Heart left ventricle (tissue), 16 donors: ENCODE measurements around the gene RRAS2. TPM values are rescaled to one million over a fixed set of nuclear protein-coding genes. Genes with fewer than 3 reads are reported as not detected.

Source experiments
- ATAC-seq, 4 donors: fragments of 200-7000 bp; cut with Tn5 transposase; one replicate each; pipeline ENCODE4 v1.9.1; 2020 to 2022; ENCODE audit warnings: moderate library complexity in 4 of 4, mild to moderate bottlenecking in 3 of 4, moderate number of reproducible peaks in 1 of 4
- DNase-seq, 5 donors: peaks; one replicate each; pipeline ENCODE4 v3.0.0-alpha.2; 2020
- H3K27ac ChIP-seq, 12 donors: fragments of 200-600 bp; sonication (generic) in 4 of 12; one replicate each; pipeline versions ENCODE4 v1.5.0 to v1.8.0; 2016 to 2022; ENCODE audit warnings: mild to moderate bottlenecking in 2 of 12
- H3K27me3 ChIP-seq, 9 donors: fragments of 200-600 bp; sonication (generic) in 2 of 9; one replicate each; pipeline versions ENCODE4 v1.5.1 to v1.8.0; 2016 to 2022; ENCODE audit warnings: mild to moderate bottlenecking in 3 of 9
- H3K36me3 ChIP-seq, 9 donors: fragments of 200-600 bp; sonication (generic) in 2 of 9; one replicate each; pipeline versions ENCODE4 v1.5.0 to v1.8.0; 2018 to 2022; ENCODE audit warnings: mild to moderate bottlenecking in 2 of 9
- H3K4me1 ChIP-seq, 12 donors: fragments of 200-600 bp; sonication (generic) in 4 of 12; one replicate each; pipeline versions ENCODE4 v1.5.0 to v1.8.0; 2016 to 2022; ENCODE audit warnings: mild to moderate bottlenecking in 3 of 12
- H3K4me3 ChIP-seq, 12 donors: fragments of 200-600 bp; sonication (generic) in 4 of 12; one replicate each; pipeline versions ENCODE4 v1.5.0 to v1.8.0; 2017 to 2022; ENCODE audit warnings: mild to moderate bottlenecking in 9 of 12, moderate library complexity in 4 of 12
- H3K9me3 ChIP-seq, 12 donors: fragments of 200-600 bp; sonication (generic) in 4 of 12; one replicate each; pipeline versions ENCODE4 v1.5.0 to v1.8.0; 2016 to 2022; ENCODE audit warnings: mild to moderate bottlenecking in 1 of 12
- POLR2A ChIP-seq, 2 donors: fragments of 450-650 bp; IDR thresholded peaks; one replicate each; pipeline ENCODE4 v1.6.1; 2017; ENCODE audit warnings: antibody characterized with exemption in 2 of 2, mild to moderate bottlenecking in 2 of 2, moderate library complexity in 2 of 2
- WGBS, 4 donors: extraction: QIAGEN DNeasy Blood & Tissue Kit in 2 of 4; methylation state at CpG; one replicate each; pipeline versions ENCODE4 v1.1.5 to v1.1.7; 2013 to 2018; 5-methylcytosine and 5-hydroxymethylcytosine counted together
- intact Hi-C, 10 donors: fragments of 100-400 bp; cut with DNase I; formaldehyde crosslinking; loops; one replicate each; pipeline versions ENCODE4 v1.11.1 to v1.14.2; 2022
- polyA plus RNA-seq, 2 donors: library from polyadenylated mRNA; stranded (reverse); fragments of 200-250 nt; gene quantifications; one replicate each; pipeline ENCODE4 v1.2.3, GENCODE V29; 2013
- total RNA-seq, 9 donors: library from RNA; depleted of rRNA in 2 of 9; stranded (reverse); fragments of >200 nt in 2 of 9; fragmentation: NEBNext Ultra II Directional in 3 of 9; extraction: Animal tissue kit (Norgen Biotek cat#: 25700) in 3 of 9; gene quantifications; one replicate each; pipeline versions ENCODE4 v1.1.0 to v1.2.4, GENCODE V29; 2016 to 2023
- TF ChIP-seq, protein P1 (sequence below), 12 donors: fragments of 200-600 bp; sonication (generic) in 4 of 12; IDR thresholded peaks; one replicate each; pipeline versions ENCODE4 v1.5.0 to v1.8.0; 2018 to 2022; ENCODE audit warnings: antibody characterized with exemption in 12 of 12, mild to moderate bottlenecking in 5 of 12
- donor health status: ischemic (EF 13 %, LVEDD 7.1; RV severe dilation, severe dysfunction).
- donor health status: healthy with polysubstance abuse.
- donor health status: DM: no; HTN: yes; CAD: no.
- donor health status: DM: no; HTN: no; CAD: no.
- donor health status: ischemic (EF 25% LVEDD 6.9; RV normal size, moderate dysfunction).
- donor health status: ischemic (EF 25% LVEDD 5.7; RV mildly dilated, moderate dysfunction).
- donor health status: healthy.
- donor health status: DM: yes; HTN: yes; CAD: no.
- donor health status: ischemic (EF 35%, LVEDD 5.7; RV mildly dilated, moderate dysfunction).
- donor health status: nonischemic (EF 11% LVEDD 7.7; RV severe dilation, severe dysfunction).
- donor health status: DM: yes; HTN: yes; CAD: no.
- donor health status: PGD.
- donor health status: ischemic (EF 29% LVEDD 5.4; RV normal size, mild dysfunction).
- donor health status: nonischemic (EF 23%, LVEDD 6.1; RV moderate dilation, normal function).

RRAS2 gene
- total and polyA plus RNA-seq, 11 donors: 25.1 to 111 (median 52.4) TPM

DNA sequence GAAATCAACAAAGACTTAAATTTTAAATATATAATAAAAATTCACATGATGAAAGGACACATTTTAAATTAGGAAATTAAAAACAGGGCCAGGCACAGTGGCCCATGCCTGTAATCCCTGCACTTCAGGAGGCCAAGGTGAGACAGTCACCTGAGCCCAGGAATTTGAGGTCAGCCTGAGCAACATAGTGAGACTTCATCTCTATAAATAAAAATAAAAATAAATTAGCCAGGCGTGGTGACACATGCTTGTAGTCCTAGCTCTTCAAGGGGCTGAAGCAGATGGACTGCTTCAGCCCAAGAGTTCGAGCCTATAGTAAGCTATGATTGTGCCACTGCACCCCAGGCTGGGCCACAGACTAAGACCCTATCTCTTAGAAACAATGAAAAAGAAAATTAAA lies 29.3 kb downstream of the RRAS2 start:
- intact Hi-C loops: no loop called here
- DNase-seq (no peak), ATAC-seq (no peak)
- H3K4me3 ChIP-seq: no peak overlapping the region
- 78 to 88% (median 85%) methylated on average over 2 of the region's 2 CpGs for WGBS, 4 donors
- H3K36me3 ChIP-seq: no peaks in the 10 kb centered on the region
- H3K4me1 ChIP-seq: peaks cover 0 to 24% (median 6%) of the 10 kb centered on the region in 12 donors
- no peak overlapping the region for H3K27ac ChIP-seq
- no peaks in the 10 kb centered on the region for H3K27me3 ChIP-seq
- H3K9me3 ChIP-seq: no peaks in the 10 kb centered on the region
- TF ChIP-seq, protein P1, sequence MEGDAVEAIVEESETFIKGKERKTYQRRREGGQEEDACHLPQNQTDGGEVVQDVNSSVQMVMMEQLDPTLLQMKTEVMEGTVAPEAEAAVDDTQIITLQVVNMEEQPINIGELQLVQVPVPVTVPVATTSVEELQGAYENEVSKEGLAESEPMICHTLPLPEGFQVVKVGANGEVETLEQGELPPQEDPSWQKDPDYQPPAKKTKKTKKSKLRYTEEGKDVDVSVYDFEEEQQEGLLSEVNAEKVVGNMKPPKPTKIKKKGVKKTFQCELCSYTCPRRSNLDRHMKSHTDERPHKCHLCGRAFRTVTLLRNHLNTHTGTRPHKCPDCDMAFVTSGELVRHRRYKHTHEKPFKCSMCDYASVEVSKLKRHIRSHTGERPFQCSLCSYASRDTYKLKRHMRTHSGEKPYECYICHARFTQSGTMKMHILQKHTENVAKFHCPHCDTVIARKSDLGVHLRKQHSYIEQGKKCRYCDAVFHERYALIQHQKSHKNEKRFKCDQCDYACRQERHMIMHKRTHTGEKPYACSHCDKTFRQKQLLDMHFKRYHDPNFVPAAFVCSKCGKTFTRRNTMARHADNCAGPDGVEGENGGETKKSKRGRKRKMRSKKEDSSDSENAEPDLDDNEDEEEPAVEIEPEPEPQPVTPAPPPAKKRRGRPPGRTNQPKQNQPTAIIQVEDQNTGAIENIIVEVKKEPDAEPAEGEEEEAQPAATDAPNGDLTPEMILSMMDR (IDR thresholded peaks at IDR 0.05): no peak
- no peak for TF ChIP-seq POLR2A (IDR thresholded peaks at IDR 0.05)

DNA sequence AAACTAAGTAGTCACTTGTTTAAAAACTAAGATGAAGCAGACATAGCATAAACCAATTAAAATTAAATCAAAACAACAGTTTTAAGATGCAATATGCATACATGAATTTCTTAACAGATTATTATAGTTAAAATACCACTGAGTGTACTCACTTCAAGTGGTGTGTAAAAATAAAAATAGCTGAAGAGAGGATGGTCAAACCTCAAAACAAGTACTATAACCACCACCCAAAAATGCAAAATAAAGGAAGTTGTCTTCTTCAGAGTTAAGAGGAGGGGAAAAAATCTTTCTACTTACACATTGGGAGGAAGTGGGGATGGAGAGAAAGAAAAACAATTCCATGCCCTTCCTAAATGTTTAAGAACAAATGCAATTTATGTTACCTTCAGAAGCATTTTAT lies 31.9 kb downstream of the RRAS2 start:
- Histone ChIP-seq H3K27ac (no peak overlapping the region), H3K4me3 (no peak overlapping the region), H3K9me3 (no peaks in the 10 kb centered on the region), H3K27me3 (no peaks in the 10 kb centered on the region), H3K4me1 (peaks cover 0 to 29% (median 9%) of the 10 kb centered on the region in 12 donors), H3K36me3 (no peaks in the 10 kb centered on the region)
- ATAC-seq: no peak
- intact Hi-C loops: no loop called here
- no peak for DNase-seq
- TF ChIP-seq, protein P1 (IDR thresholded peaks at IDR 0.05): no peak
- no peak for TF ChIP-seq POLR2A (IDR thresholded peaks at IDR 0.05)

DNA sequence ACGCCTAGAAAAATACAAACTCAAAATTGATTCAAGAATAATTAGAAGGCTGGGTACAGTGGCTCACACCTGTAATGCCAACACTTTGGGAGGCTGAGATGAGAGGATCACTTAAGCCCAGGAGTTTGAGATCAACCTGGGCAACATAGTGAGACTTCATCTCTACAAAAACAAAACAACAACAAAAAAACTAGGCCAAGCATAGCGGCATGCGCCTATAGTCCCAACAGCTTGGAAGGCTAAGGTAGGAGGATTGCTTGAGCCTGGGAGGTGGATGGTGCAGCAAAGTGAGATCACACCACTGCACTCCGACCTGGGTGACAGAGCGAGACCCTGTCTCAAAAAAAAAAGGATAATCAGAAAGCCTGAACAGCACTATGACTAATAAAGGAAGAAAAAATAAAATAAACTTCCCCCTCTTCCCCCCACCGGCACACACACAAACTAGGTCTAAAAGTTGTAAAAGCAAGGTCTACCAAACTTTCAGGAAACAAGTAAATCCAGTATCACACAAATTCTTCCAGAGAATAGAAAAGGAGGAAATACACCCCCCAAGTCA lies 35.8 kb downstream of the RRAS2 start:
- no peak overlapping the region for H3K4me3 ChIP-seq
- TF ChIP-seq POLR2A (IDR thresholded peaks at IDR 0.05): no peak
- TF ChIP-seq, protein P1 (IDR thresholded peaks at IDR 0.05): no peak
- ATAC-seq (no peak), DNase-seq (no peak)
- H3K27ac ChIP-seq: no peak overlapping the region
- no peaks in the 10 kb centered on the region for H3K36me3 ChIP-seq
- no peaks in the 10 kb centered on the region for H3K9me3 ChIP-seq
- WGBS, 4 donors: 87 to 91% (median 89%) methylated on average over 6 of the region's 6 CpGs
- intact Hi-C loops: no loop called here
- peaks cover 0 to 31% (median 11%) of the 10 kb centered on the region in 12 donors for H3K4me1 ChIP-seq
- no peaks in the 10 kb centered on the region for H3K27me3 ChIP-seq

- no peaks in the 10 kb centered on the region for H3K36me3 ChIP-seq
- no peaks in the 10 kb centered on the region for H3K27me3 ChIP-seq
- DNase-seq (no peak), ATAC-seq (no peak)
- TF ChIP-seq, protein P1 (IDR thresholded peaks at IDR 0.05): no peak
- TF ChIP-seq POLR2A (IDR thresholded peaks at IDR 0.05): no peak
- H3K9me3 ChIP-seq: no peaks in the 10 kb centered on the region
- H3K27ac ChIP-seq: no peak overlapping the region
- WGBS, 4 donors: 59 to 82% (median 66%) methylated on average over 2 of the region's 2 CpGs
- intact Hi-C loops: no loop called here
- H3K4me3 ChIP-seq: no peak overlapping the region
- peaks cover 0 to 33% (median 10%) of the 10 kb centered on the region in 12 donors for H3K4me1 ChIP-seq
Observed at GRCh38 chr11:14322510-14322909, 36.5 kb downstream of the RRAS2 start.
